ENCODE results near the gene CSMD2. TPM values are rescaled to one million over a fixed set of nuclear protein-coding genes. Genes with fewer than 3 reads are reported as not detected.

CSMD2 gene
- total RNA-seq, 6 experiments from 2014 or later, result under 0.01 to 0.19 (median 0.09) TPM; not detected in 1

GRCh38 chr1:33667386-33668282 lies 497.4 kb downstream of the CSMD2 start:
- Histone ChIP-seq H3K4me1 (no peaks in the 10 kb centered on the region), H3K27me3 (no peaks in the 10 kb centered on the region), H3K36me3 (no peaks in the 10 kb centered on the region), H3K27ac (no peak overlapping the region), H3K4me3 (no peak overlapping the region), H3K9me3 (no peaks in the 10 kb centered on the region)
- ATAC-seq, result no peak
- TF ChIP-seq POLR2A (IDR thresholded peaks at IDR 0.05), result no peak
- TF ChIP-seq CTCF (IDR thresholded peaks at IDR 0.05), result no peak
- DNase-seq, result no peak
- 57% methylated on average over 11 of the region's 14 CpGs for WGBS (ENCODE audit: insufficient coverage, low coverage, low lambda C conversion rate, missing lambda C conversion rate)
- intact Hi-C loops (cut with DNase I), result no loop called here

- Histone ChIP-seq H3K4me1 (no peaks in the 10 kb centered on the region), H3K9me3 (no peaks in the 10 kb centered on the region), H3K27me3 (no peaks in the 10 kb centered on the region), H3K27ac (no peak overlapping the region), H3K4me3 (no peak overlapping the region), H3K36me3 (no peaks in the 10 kb centered on the region)
- no peak for DNase-seq
- TF ChIP-seq POLR2A (IDR thresholded peaks at IDR 0.05), result no peak
- TF ChIP-seq CTCF (IDR thresholded peaks at IDR 0.05), result no peak
- ATAC-seq, result no peak
- WGBS (ENCODE audit: insufficient coverage, low coverage, low lambda C conversion rate, missing lambda C conversion rate), result 57% methylated on average over 5 of the region's 5 CpGs
- intact Hi-C loops (cut with DNase I), result no loop called here
Measured at GRCh38 chr1:33666616-33667015, 498.4 kb downstream of the CSMD2 start.

GRCh38 chr1:33661811-33662454 lies 503.1 kb downstream of the CSMD2 start:
- Histone ChIP-seq H3K9me3 (no peaks in the 10 kb centered on the region), H3K27ac (no peak overlapping the region), H3K27me3 (no peaks in the 10 kb centered on the region), H3K4me3 (no peak overlapping the region), H3K36me3 (no peaks in the 10 kb centered on the region), H3K4me1 (no peaks in the 10 kb centered on the region)
- 43% methylated on average over 5 of the region's 6 CpGs for WGBS (ENCODE audit: insufficient coverage, low coverage, low lambda C conversion rate, missing lambda C conversion rate)
- TF ChIP-seq CTCF (IDR thresholded peaks at IDR 0.05), result no peak
- TF ChIP-seq POLR2A (IDR thresholded peaks at IDR 0.05), result no peak
- DNase-seq, result no peak
- no peak for ATAC-seq
- intact Hi-C loops (cut with DNase I), result no loop called here

- ATAC-seq (no peak), DNase-seq (no peak)
- Histone ChIP-seq H3K9me3 (no peaks in the 10 kb centered on the region), H3K4me3 (no peak overlapping the region), H3K4me1 (no peaks in the 10 kb centered on the region), H3K27ac (no peak overlapping the region), H3K27me3 (no peaks in the 10 kb centered on the region), H3K36me3 (no peaks in the 10 kb centered on the region)
- TF ChIP-seq CTCF (IDR thresholded peaks at IDR 0.05) (no peak), POLR2A (IDR thresholded peaks at IDR 0.05) (no peak)
- intact Hi-C loops (cut with DNase I), result no loop called here
- 75% methylated on average over 8 of the region's 8 CpGs for WGBS (ENCODE audit: insufficient coverage, low coverage, low lambda C conversion rate, missing lambda C conversion rate)
Measured at GRCh38 chr1:33660956-33661355, 504.1 kb downstream of the CSMD2 start.
